K562 (cell line): Measurements from ENCODE around the gene C10orf143. TPM values are rescaled to one million over a fixed set of nuclear protein-coding genes. Genes with fewer than 3 reads are reported as not detected.

Experiments
- BRD9 ChIP-seq: fragments of 450-650 bp; IDR thresholded peaks from 2 replicates; pipeline ENCODE4 v1.6.1; 2018; ENCODE audit warnings: low read depth; ENCODE audit not compliant: partially characterized antibody
- DPF2 ChIP-seq: fragments of 450-650 bp; IDR thresholded peaks from 2 replicates; pipeline ENCODE4 v1.6.1; 2016
- HDAC8 ChIP-seq: fragments of 450-650 bp; IDR thresholded peaks from 2 replicates; pipeline ENCODE4 v1.6.1; 2016; ENCODE audit warnings: mild to moderate bottlenecking, missing genetic modification characterization, moderate library complexity, missing compliant biosample characterization
- LEF1 ChIP-seq: fragments of 450-650 bp; IDR thresholded peaks from 2 replicates; pipeline ENCODE4 v1.6.1; 2016; ENCODE audit warnings: mild to moderate bottlenecking
- PYGO2 ChIP-seq: fragments of 450-650 bp; IDR thresholded peaks from 2 replicates; pipeline ENCODE4 v1.6.1; 2016; ENCODE audit warnings: mild to moderate bottlenecking, missing genetic modification characterization, moderate library complexity, missing compliant biosample characterization
- SRSF3 ChIP-seq: fragments of 200-400 bp; formaldehyde crosslinking; IDR thresholded peaks from 2 replicates; pipeline ENCODE4 v1.6.1; 2016; ENCODE audit warnings: mild to moderate bottlenecking, low read length, moderate library complexity; ENCODE audit not compliant: insufficient read depth
- TEAD1 ChIP-seq, 2 experiments: fragments of 450-650 bp in 1 of 2; sonication (generic) in 1 of 2; formaldehyde crosslinking; IDR thresholded peaks; 2 replicates each; pipeline versions ENCODE4 v1.4.0 to v1.8.0; 2020 to 2022; ENCODE audit warnings: mild to moderate bottlenecking in 2 of 2, missing genetic modification reagents in 1 of 2
- XRCC5 ChIP-seq: fragments of 200-400 bp; formaldehyde crosslinking; IDR thresholded peaks from 2 replicates; pipeline ENCODE4 v1.6.1; 2017; ENCODE audit warnings: low read depth, mild to moderate bottlenecking, low read length
- ZBTB40 ChIP-seq, 2 experiments: fragments of 450-650 bp in 1 of 2; sonication (generic) in 1 of 2; formaldehyde crosslinking in 1 of 2; IDR thresholded peaks; 2 replicates each; pipeline versions ENCODE4 v1.7.1 to v1.9.0; 2016 to 2022; ENCODE audit warnings: inconsistent platforms in 1 of 2, mild to moderate bottlenecking in 1 of 2, missing genetic modification reagents in 1 of 2
- ZC3H8 ChIP-seq: fragments of 450-650 bp; IDR thresholded peaks from 2 replicates; pipeline ENCODE4 v1.6.1; 2017
- ZNF384 ChIP-seq: IDR thresholded peaks from 2 replicates; pipeline ENCODE4 v1.6.1; 2012; ENCODE audit warnings: low read depth, low read length, improper control_type of control experiment
- ZNF584 ChIP-seq: fragments of 200-800 bp; sonication (Bioruptor generic); IDR thresholded peaks from 2 replicates; pipeline ENCODE4 v1.6.1; 2016; ENCODE audit warnings: low read depth, mild to moderate bottlenecking, missing genetic modification characterization, missing compliant biosample characterization
- ZNF740 ChIP-seq, 3 experiments: fragments of 200-800 bp in 1 of 3; sonication (Bioruptor generic) in 1 of 3; sonication (generic) in 1 of 3; formaldehyde crosslinking in 1 of 3; IDR thresholded peaks; 2 replicates each; pipeline versions ENCODE4 v1.6.1 to v1.8.0; 2016 to 2022; ENCODE audit warnings: mild to moderate bottlenecking in 2 of 3, missing compliant biosample characterization in 2 of 3, missing genetic modification characterization in 2 of 3, missing genetic modification reagents in 1 of 3
- polyA plus RNA-seq, 8 experiments: library from polyadenylated mRNA; depleted of rRNA in 4 of 8; stranded (reverse) in 5 of 8; unstranded in 3 of 8; fragments of >200 nt; fragmentation: Nextera tagmentation in 2 of 8; fragmentation: Illumina TruSeq in 1 of 8; extraction: Ambion mirVana in 2 of 8; extraction: Trizol in 1 of 8; gene quantifications; 2 replicates each; pipeline versions ENCODE4 v1.2.1 to v1.2.3, GENCODE V29; 2011 to 2014; ENCODE audit warnings: inconsistent platforms in 1 of 8, missing spikeins in 1 of 8
- total RNA-seq, 7 experiments: library from RNA; depleted of rRNA in 6 of 7; stranded (reverse); fragments of >200 nt in 6 of 7; fragmentation: Illumina TruSeq in 2 of 7; extraction: Trizol in 2 of 7; gene quantifications; 2 replicates each; pipeline versions ENCODE4 v1.2.1 to v1.2.3, GENCODE V29; 2011 to 2021; ENCODE audit warnings: low replicate concordance in 1 of 7

Gene C10orf143
- total and polyA plus RNA-seq, 9 of the 15 experiments (the other 6 are each of a cell fraction or from before 2014, with no cell fraction given) = 0.07 to 0.42 (median 0.25) TPM; not detected in 2

GRCh38 chr10:130109796-130110245 lies 809 bp downstream of the C10orf143 start (continued):
- peak; percentile 19; the same call in 1 of the 2 replicates for TF ChIP-seq ZBTB40 (IDR thresholded peaks at IDR 0.05)
- TF ChIP-seq ZBTB40 (CRISPR knock-in tag; IDR thresholded peaks at IDR 0.05) = no peak
- no peak for TF ChIP-seq LEF1
- peak in 1 of 2 experiments; percentile 70; a peak in 1 of 4 replicates for TF ChIP-seq TEAD1 (CRISPR knock-in tag; IDR thresholded peaks at IDR 0.05)
- 0 out of 2 replicates have a peak, but pooled peaks have one; percentile 31 for TF ChIP-seq PYGO2
- TF ChIP-seq ZC3H8 = no peak
- TF ChIP-seq ZNF740 (CRISPR knock-in tag; IDR thresholded peaks at IDR 0.05) = no peak
- TF ChIP-seq ZNF740 (tag; IDR thresholded peaks at IDR 0.05) = no peak
- no peak for TF ChIP-seq BRD9
- TF ChIP-seq ZNF384 = peak; percentile 92
- 0 out of 2 replicates have a peak, but pooled peaks have one; percentile 6 for TF ChIP-seq XRCC5
- TF ChIP-seq HDAC8 (tag) = 0 out of 2 replicates have a peak, but pooled peaks have one; percentile 11
- peak; percentile 15; the same call in 1 of the 2 replicates for TF ChIP-seq DPF2
- no peak for TF ChIP-seq SRSF3
- TF ChIP-seq ZNF584 (CRISPR knock-in tag) = no peak
